K562 (cell line): Measurements from ENCODE around the gene KNDC1. TPM values are rescaled to one million over a fixed set of nuclear protein-coding genes. Genes with fewer than 3 reads are reported as not detected.

ENCODE experiments used
- ATAC-seq: fragments of 200-7000 bp; cut with Tn5 transposase; 3 replicates; pipeline ENCODE4 v1.9.1; 2020; ENCODE audit warnings: moderate library complexity
- BruUV-seq: library from RNA; stranded (reverse); fragments of 400-500 nt; replicated peaks from 2 replicates; lab custom pipeline; 2021; lab: Mats Ljungman, UMichigan
- CTCF ChIA-PET: fragments of 300-600 bp; formaldehyde crosslinking; extraction: SDS; loops from one replicate; lab custom pipeline; 2021; ENCODE audit warnings: low intra/inter-chr PET ratio; lab: Yijun Ruan, JAX
- POLR2A ChIA-PET: fragments of 300-600, 350-650 bp; sonication (Branson Sonifier 250); formaldehyde crosslinking; extraction: SDS; loops from one replicate; lab custom pipeline; 2021; ENCODE audit warnings: antibody characterized with exemption, inconsistent platforms; lab: Yijun Ruan, JAX
- DNase-seq, 4 experiments: peaks; one replicate each; pipeline versions ENCODE4 v3.0.0 to v3.0.0-alpha.2; 2011 to 2018; ENCODE audit warnings: low spot score in 3 of 4, mixed read lengths in 3 of 4; ENCODE audit errors: extremely low read depth in 1 of 4
- FAIRE-seq: peaks from 2 replicates; lab custom pipeline; 2011; peaks lifted over from hg19 to GRCh38; lab: Jason Lieb, UNC
- H2AFZ ChIP-seq: 2 replicates; pipeline ENCODE4 v1.6.0; 2011; ENCODE audit warnings: low read depth, low read length, control low read depth, inconsistent platforms
- H3K27ac ChIP-seq: fragments of 200-600 bp; 3 replicates; pipeline ENCODE4 v1.8.0; 2011; ENCODE audit warnings: low read depth, mild to moderate bottlenecking, control low read depth, inconsistent platforms, low read length, moderate library complexity, mixed read lengths; ENCODE audit errors: extremely low read depth
- H3K27me3 ChIP-seq, 2 experiments: fragments of 300-600 bp in 1 of 2; 2 replicates in 1 of 2; 3 replicates in 1 of 2; pipeline versions ENCODE4 v1.6.0 to v1.8.0; 2011; ENCODE audit warnings: inconsistent platforms in 2 of 2, low read length in 2 of 2, mild to moderate bottlenecking in 1 of 2, mixed read lengths in 1 of 2, moderate library complexity in 1 of 2; ENCODE audit not compliant: control insufficient read depth in 2 of 2, insufficient read depth in 2 of 2
- H3K36me3 ChIP-seq: fragments of 300-600 bp; 3 replicates; pipeline ENCODE4 v1.8.0; 2011; ENCODE audit warnings: mild to moderate bottlenecking, low read length, inconsistent platforms; ENCODE audit not compliant: control insufficient read depth, insufficient read depth
- H3K4me1 ChIP-seq, 2 experiments: fragments of 200-600 bp in 1 of 2; replicated peaks in 1 of 2; 2 replicates in 1 of 2; 3 replicates in 1 of 2; pipeline versions ENCODE4 v1.5.1 to v1.8.0; 2011; ENCODE audit warnings: inconsistent platforms in 2 of 2, low read length in 2 of 2, mild to moderate bottlenecking in 1 of 2, mixed read lengths in 1 of 2, moderate library complexity in 1 of 2; ENCODE audit not compliant: control insufficient read depth in 2 of 2, insufficient read depth in 2 of 2
- H3K4me2 ChIP-seq: 2 replicates; pipeline ENCODE4 v1.6.1; 2011; ENCODE audit warnings: low read length, control low read depth, inconsistent platforms, mixed read lengths; ENCODE audit not compliant: insufficient read depth
- H3K4me3 ChIP-seq: fragments of 200-600 bp; sonication (generic), shearing (Covaris generic); 2 replicates; pipeline ENCODE4 v1.5.1; 2016; ENCODE audit warnings: control low read depth, inconsistent platforms
- H3K79me2 ChIP-seq: fragments of 200-600 bp; 3 replicates; pipeline ENCODE4 v1.8.0; 2011; ENCODE audit warnings: low read length, inconsistent platforms; ENCODE audit not compliant: control insufficient read depth, insufficient read depth
- H3K9ac ChIP-seq, 2 experiments: 2 replicates each; pipeline versions ENCODE4 v1.6.0 to v1.6.1; 2011; ENCODE audit warnings: low read depth in 2 of 2, low read length in 2 of 2, control low read depth in 1 of 2, inconsistent platforms in 1 of 2, mild to moderate bottlenecking in 1 of 2, mixed read lengths in 1 of 2; ENCODE audit not compliant: insufficient read depth in 1 of 2
- H3K9me1 ChIP-seq: one replicate; pipeline ENCODE4 v1.6.0; 2011; ENCODE audit warnings: inconsistent platforms, mild to moderate bottlenecking, low read length, moderate library complexity; ENCODE audit not compliant: control insufficient read depth, insufficient read depth
- H3K9me3 ChIP-seq: replicated peaks from 2 replicates; pipeline ENCODE4 v1.5.1; 2011; ENCODE audit warnings: low read depth, low read length, inconsistent platforms; ENCODE audit not compliant: control insufficient read depth, insufficient read depth
- H4K20me1 ChIP-seq: replicated peaks from 2 replicates; pipeline ENCODE4 v1.6.1; 2011; ENCODE audit warnings: low read length, inconsistent platforms, mixed read lengths; ENCODE audit not compliant: control insufficient read depth, insufficient read depth
- ARID1B ChIP-seq: fragments of 450-650 bp; IDR thresholded peaks from 2 replicates; pipeline ENCODE4 v1.6.1; 2016; ENCODE audit warnings: antibody characterized with exemption, mild to moderate bottlenecking, inconsistent platforms
- ARID2 ChIP-seq: fragments of 450-650 bp; IDR thresholded peaks from 2 replicates; pipeline ENCODE4 v1.6.1; 2017; ENCODE audit warnings: antibody characterized with exemption, mild to moderate bottlenecking
- ETV5 ChIP-seq: sonication (generic); formaldehyde crosslinking; IDR thresholded peaks from 2 replicates; pipeline ENCODE4 v1.4.0; 2020; ENCODE audit warnings: low read depth, mild to moderate bottlenecking, missing genetic modification reagents
- GABPA ChIP-seq: fragments of 200-800 bp; sonication (Bioruptor generic); conservative IDR thresholded peaks from 2 replicates; pipeline ENCODE4 v1.6.1; 2016; ENCODE audit warnings: low read depth, missing genetic modification characterization, missing compliant biosample characterization
- HNRNPH1 ChIP-seq: fragments of 200-400 bp; formaldehyde crosslinking; optimal IDR thresholded peaks from 2 replicates; pipeline ENCODE3; 2017; ENCODE audit warnings: low read depth, mild to moderate bottlenecking, low read length, moderate library complexity
- NONO ChIP-seq, 2 experiments: fragments of 200-400 bp in 1 of 2; fragments of 450-650 bp in 1 of 2; formaldehyde crosslinking in 1 of 2; IDR thresholded peaks; 2 replicates each; pipeline ENCODE4 v1.6.1; 2017; ENCODE audit warnings: low read depth in 2 of 2, mild to moderate bottlenecking in 2 of 2, moderate library complexity in 2 of 2, low read length in 1 of 2
- POLR2B ChIP-seq: fragments of 450-650 bp; IDR thresholded peaks from 2 replicates; pipeline ENCODE4 v1.6.1; 2018; ENCODE audit warnings: low read depth; ENCODE audit not compliant: partially characterized antibody
- TEAD4 ChIP-seq, 2 experiments: sonication (generic) in 1 of 2; formaldehyde crosslinking in 1 of 2; IDR thresholded peaks; 2 replicates each; pipeline versions ENCODE4 v1.6.1 to v1.8.0; 2012 to 2022; ENCODE audit warnings: borderline replicate concordance in 1 of 2, inconsistent platforms in 1 of 2, low read length in 1 of 2, mild to moderate bottlenecking in 1 of 2, missing genetic modification reagents in 1 of 2
- WGBS: fragments of 100-300 bp; shearing (Covaris generic); methylation state at CpG from one replicate; pipeline ENCODE4 v1.1.6; 2016; ENCODE audit warnings: low coverage, mixed read lengths; ENCODE audit not compliant: insufficient coverage; ENCODE audit errors: missing lambda C conversion rate; 5-methylcytosine and 5-hydroxymethylcytosine counted together
- in situ Hi-C: fragments of 300-500 bp; cut with MboI; formaldehyde crosslinking; loops from 4 replicates; pipeline ENCODE4 v1.15.0; 2018; ENCODE audit warnings: inconsistent platforms, mixed read lengths
- intact Hi-C: fragments of 100-400 bp; cut with micrococcal nuclease; formaldehyde crosslinking; loops from 2 replicates; pipeline ENCODE4 v1.14.2; 2022
- polyA plus RNA-seq, 8 experiments: library from polyadenylated mRNA; depleted of rRNA in 4 of 8; stranded (reverse) in 5 of 8; unstranded in 3 of 8; fragments of >200 nt; fragmentation: Nextera tagmentation in 2 of 8; fragmentation: Illumina TruSeq in 1 of 8; extraction: Ambion mirVana in 2 of 8; extraction: Trizol in 1 of 8; gene quantifications; 2 replicates each; pipeline versions ENCODE4 v1.2.1 to v1.2.3, GENCODE V29; 2011 to 2014; ENCODE audit warnings: inconsistent platforms in 1 of 8, missing spikeins in 1 of 8
- total RNA-seq, 7 experiments: library from RNA; depleted of rRNA in 6 of 7; stranded (reverse); fragments of >200 nt in 6 of 7; fragmentation: Illumina TruSeq in 2 of 7; extraction: Trizol in 2 of 7; gene quantifications; 2 replicates each; pipeline versions ENCODE4 v1.2.1 to v1.2.3, GENCODE V29; 2011 to 2021; ENCODE audit warnings: low replicate concordance in 1 of 7
- TF ChIP-seq, protein P1 (sequence below): sonication (generic); formaldehyde crosslinking; IDR thresholded peaks from 2 replicates; pipeline ENCODE4 v1.8.0; 2022; ENCODE audit warnings: missing genetic modification reagents, mild to moderate bottlenecking, moderate library complexity, borderline replicate concordance
- TF ChIP-seq, protein P2 (sequence below): fragments of 250-450 bp; sonication (Bioruptor Pico); IDR thresholded peaks from 2 replicates; pipeline ENCODE4 v1.5.0; 2021; ENCODE audit warnings: mild to moderate bottlenecking, moderate library complexity
- TF ChIP-seq, protein P3 (sequence below): fragments of 450-650 bp; IDR thresholded peaks from 2 replicates; pipeline ENCODE4 v1.6.1; 2016; ENCODE audit warnings: antibody characterized with exemption

Gene KNDC1
- total and polyA plus RNA-seq, 9 of the 15 experiments (the other 6 are each of a cell fraction or from before 2014, with no cell fraction given), result 0.07 to 0.26 (median 0.11) TPM; not detected in 6

DNA sequence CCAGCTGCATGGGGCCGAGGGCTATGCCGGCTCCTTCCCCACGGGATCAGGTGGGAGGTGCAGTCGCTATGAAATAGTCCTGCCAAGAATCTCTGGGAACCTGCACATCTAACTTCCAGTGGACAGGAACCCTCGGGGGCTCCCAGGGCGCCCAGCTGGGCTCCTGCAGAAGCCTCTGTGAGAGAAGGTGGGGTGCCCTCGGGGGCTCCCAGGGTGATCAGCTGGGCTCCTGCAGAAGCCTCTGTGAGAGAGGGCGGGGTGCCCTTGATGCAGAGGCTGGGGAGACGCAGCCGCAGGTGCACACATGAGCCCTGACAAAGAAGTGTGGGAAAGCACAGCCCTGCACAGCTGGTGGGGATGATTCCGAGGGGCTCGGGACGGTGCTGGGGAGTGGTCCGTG is 83.6 kb downstream of the KNDC1 start (continued):
- TF ChIP-seq NONO (IDR thresholded peaks at IDR 0.05; ENCODE audit: low read depth in 2 of 2, low read length in 1 of 2), result no peak
- TF ChIP-seq, protein P1, sequence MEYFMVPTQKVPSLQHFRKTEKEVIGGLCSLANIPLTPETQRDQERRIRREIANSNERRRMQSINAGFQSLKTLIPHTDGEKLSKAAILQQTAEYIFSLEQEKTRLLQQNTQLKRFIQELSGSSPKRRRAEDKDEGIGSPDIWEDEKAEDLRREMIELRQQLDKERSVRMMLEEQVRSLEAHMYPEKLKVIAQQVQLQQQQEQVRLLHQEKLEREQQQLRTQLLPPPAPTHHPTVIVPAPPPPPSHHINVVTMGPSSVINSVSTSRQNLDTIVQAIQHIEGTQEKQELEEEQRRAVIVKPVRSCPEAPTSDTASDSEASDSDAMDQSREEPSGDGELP (CRISPR knock-in tag), result no peak
- no peak for TF ChIP-seq POLR2B
- no peak for TF ChIP-seq HNRNPH1
- no peak for TF ChIP-seq GABPA (tag)
- no peak for TF ChIP-seq ARID2

DNA sequence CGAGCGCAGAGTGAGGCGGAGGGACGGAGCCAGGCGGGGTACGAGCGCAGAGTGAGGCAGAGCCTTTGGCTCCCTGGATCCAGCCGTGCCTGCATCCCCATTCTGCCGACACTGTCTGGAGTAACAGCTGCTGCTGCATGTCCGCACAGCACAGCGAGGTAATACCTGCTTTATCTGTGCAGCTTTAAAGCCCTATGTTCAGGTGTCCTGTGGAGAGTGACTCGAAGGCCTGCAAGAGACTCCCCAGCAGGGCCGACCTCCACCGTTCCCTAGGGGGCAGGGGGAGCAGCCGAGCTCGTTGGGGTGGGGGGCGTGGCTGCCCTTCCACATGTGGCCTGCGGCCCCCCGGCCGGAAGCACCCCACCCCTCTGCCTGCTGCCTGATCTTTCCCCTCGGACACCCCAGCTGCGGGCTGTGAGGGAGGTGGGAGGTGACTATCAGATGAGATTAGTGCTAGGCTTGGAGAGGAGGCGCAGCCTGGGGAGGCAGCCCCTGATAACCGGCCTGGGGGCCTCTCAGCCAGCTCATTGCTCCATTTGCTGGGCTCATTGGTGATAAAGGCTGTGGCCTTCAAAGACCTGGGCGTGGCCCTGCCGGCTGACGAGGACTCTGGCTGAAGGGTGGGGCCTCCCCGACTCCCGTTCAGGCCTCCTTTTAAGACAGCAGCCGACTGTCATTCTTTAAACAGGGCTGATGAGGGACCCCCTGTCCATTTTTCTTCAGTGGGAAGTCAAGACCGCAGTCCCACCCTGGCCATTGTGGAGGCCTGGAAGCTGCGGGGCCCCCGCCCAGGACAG is 85.6 kb downstream of the KNDC1 start:
- ATAC-seq, result peak; percentile 88
- Histone ChIP-seq H3K9me3 (no peaks in the 10 kb centered on the region), H3K9ac (peak overlapping the region; percentile 68 to 82), H4K20me1 (no peaks in the 10 kb centered on the region), H3K27ac (peak overlapping the region; percentile 79), H3K4me2 (peak overlapping the region; percentile 64), H3K36me3 (no peaks in the 10 kb centered on the region), H3K79me2 (no peaks in the 10 kb centered on the region), H2AFZ (peak overlapping the region; percentile 60), H3K4me3 (peak overlapping the region; percentile 17; the same call in 1 of the 2 replicates), H3K4me1 (peaks cover 36 to 96% of the 10 kb centered on the region in 2 experiments), H3K27me3 (no peaks in the 10 kb centered on the region; a peak in 1 of 5 replicates), H3K9me1 (no peaks in the 10 kb centered on the region)
- ChIA-PET POLR2A (interaction anchor here (0.5 to 3.1 kb wide), 5 partner anchors 12 to 118 kb away, joined by 3 to 18 read pairs (median 4); no protein-coding TSS in a partner anchor), CTCF (no interaction called here)
- no TSS peak for BruUV-seq
- peak; percentile 86 to 95 (median 90) for DNase-seq
- in situ Hi-C loops, result loop anchor here (5.0 kb wide), 2 partner anchors 62 to 98 kb away; partner anchors contain the start of genes TUBGCP2 and ZNF511
- FAIRE-seq, result peak; percentile 98
- WGBS, result 9% methylated on average over 16 of the region's 33 CpGs
- intact Hi-C loops, result loop anchor here (2.0 to 5.0 kb wide), 2 partner anchors 67 to 103 kb away; no protein-coding TSS in a partner anchor
- peak; percentile 76 for TF ChIP-seq TEAD4 (IDR thresholded peaks at IDR 0.05; ENCODE audit: low read length)
- no peak for TF ChIP-seq TEAD4 (CRISPR knock-in tag; IDR thresholded peaks at IDR 0.05; ENCODE audit: borderline replicate concordance)
- peak; percentile 85 for TF ChIP-seq ETV5 (CRISPR knock-in tag)
- TF ChIP-seq ARID1B, result peak; percentile 90
- TF ChIP-seq, protein P2, sequence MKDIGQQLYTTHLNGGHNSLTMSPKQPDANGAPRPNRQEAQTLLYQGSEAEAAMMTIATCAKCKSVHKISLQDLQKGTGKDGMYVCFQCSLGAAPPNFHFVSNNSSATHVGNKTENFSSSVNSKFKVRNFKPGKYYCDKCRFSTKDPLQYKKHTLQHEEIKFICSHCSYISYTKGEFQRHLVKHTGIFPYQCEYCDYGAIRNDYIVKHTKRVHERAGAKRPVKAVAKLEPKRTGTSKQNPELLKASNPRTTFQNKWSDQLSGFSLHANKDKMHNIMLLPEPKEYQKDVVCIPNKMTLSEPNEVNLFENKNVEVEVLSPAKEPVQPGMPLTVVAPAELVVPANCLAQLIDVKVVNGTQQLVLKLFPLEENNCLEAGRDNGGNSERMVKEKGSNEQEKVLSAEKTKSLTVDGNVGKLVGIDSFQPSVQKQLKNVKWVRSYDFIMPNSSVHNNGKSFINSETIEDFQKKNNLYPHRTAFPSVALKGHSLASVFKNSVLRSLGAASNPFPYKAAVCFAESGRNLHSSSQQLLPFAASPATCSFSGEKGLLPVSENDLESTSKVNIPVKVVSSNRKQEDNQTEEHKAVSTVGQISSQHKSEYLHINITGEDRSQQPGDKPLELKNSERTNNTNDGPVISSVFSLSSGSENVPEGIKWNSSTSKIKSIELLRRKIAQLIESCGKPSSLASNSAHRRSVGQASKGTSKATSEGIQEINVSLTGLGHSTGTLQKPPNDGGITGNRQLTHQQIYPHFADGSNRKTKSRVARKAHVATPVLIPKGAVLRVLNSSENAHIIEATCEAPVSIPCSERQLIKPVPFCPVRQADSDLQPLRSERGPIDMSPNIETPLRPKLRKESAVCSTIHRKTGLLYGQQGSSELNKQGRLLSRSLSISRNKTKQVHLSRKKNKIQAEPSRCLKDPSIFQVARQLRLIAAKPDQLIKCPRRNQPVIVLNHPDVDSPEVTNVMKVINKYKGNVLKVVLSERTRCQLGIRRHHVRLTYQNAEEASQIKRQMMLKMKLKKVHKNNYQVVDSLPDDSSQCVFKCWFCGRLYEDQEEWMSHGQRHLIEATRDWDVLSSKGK (CRISPR knock-in tag), result no peak
- TF ChIP-seq, protein P3, sequence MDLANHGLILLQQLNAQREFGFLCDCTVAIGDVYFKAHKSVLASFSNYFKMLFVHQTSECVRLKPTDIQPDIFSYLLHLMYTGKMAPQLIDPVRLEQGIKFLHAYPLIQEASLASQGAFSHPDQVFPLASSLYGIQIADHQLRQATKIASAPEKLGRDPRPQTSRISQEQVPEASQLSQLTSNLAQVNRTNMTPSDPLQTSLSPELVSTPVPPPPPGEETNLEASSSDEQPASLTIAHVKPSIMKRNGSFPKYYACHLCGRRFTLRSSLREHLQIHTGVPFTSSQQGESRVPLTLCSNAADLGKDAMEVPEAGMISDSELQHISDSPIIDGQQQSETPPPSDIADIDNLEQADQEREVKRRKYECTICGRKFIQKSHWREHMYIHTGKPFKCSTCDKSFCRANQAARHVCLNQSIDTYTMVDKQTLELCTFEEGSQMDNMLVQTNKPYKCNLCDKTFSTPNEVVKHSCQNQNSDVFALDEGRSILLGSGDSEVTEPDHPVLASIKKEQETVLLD, result peak; percentile 69
